Spinal cord (tissue), 10 donors: ENCODE data around the gene ANO1. TPM values are rescaled to one million over a fixed set of nuclear protein-coding genes. Genes with fewer than 3 reads are reported as not detected.

Experiments used
- DNase-seq, 6 donors: peaks; one replicate each; pipeline versions ENCODE4 v3.0.0 to v3.0.0-alpha.2; 2013 to 2015; ENCODE audit warnings: low spot score in 6 of 6, low read depth in 4 of 6
- H3K27ac ChIP-seq: one replicate; pipeline ENCODE4 v1.5.1; 2013; ENCODE audit warnings: low read depth, low read length, control low read depth
- H3K27me3 ChIP-seq: one replicate; pipeline ENCODE4 v1.6.1; 2013; ENCODE audit warnings: low read length; ENCODE audit not compliant: control insufficient read depth, insufficient read depth
- H3K36me3 ChIP-seq: one replicate; pipeline ENCODE4 v1.6.1; 2013; ENCODE audit warnings: low read length; ENCODE audit not compliant: control insufficient read depth, insufficient read depth
- H3K4me1 ChIP-seq: one replicate; pipeline ENCODE4 v1.6.1; 2013; ENCODE audit warnings: low read length; ENCODE audit not compliant: control insufficient read depth, insufficient read depth
- H3K4me3 ChIP-seq: one replicate; pipeline ENCODE4 v1.5.1; 2013; ENCODE audit warnings: low read depth, low read length, control low read depth
- H3K9me3 ChIP-seq: one replicate; pipeline ENCODE4 v1.6.1; 2013; ENCODE audit warnings: low read length; ENCODE audit not compliant: control insufficient read depth, insufficient read depth
- WGBS: methylation state at CpG from one replicate; pipeline ENCODE4 v1.1.5; 2013; ENCODE audit warnings: missing lambda C conversion rate; ENCODE audit not compliant: insufficient coverage; 5-methylcytosine and 5-hydroxymethylcytosine counted together
- polyA plus RNA-seq, 2 donors: library from polyadenylated mRNA; unstranded; fragments of 120-200 nt; gene quantifications; one replicate each; pipeline ENCODE4 v1.2.1, GENCODE V29; 2013; ENCODE audit not compliant: insufficient read length in 2 of 2
- total RNA-seq, 2 donors: library from RNA; depleted of rRNA in 1 of 2; stranded (reverse); fragments of 120-200 nt in 1 of 2; fragments of >200 nt in 1 of 2; gene quantifications; one replicate each; pipeline versions ENCODE4 v1.2.3 to v1.2.4, GENCODE V29; 2013 to 2014
- donor health status: healthy.

Gene ANO1
- total and polyA plus RNA-seq, 4 donors: 2.6 to 3.6 (median 2.8) TPM

DNA sequence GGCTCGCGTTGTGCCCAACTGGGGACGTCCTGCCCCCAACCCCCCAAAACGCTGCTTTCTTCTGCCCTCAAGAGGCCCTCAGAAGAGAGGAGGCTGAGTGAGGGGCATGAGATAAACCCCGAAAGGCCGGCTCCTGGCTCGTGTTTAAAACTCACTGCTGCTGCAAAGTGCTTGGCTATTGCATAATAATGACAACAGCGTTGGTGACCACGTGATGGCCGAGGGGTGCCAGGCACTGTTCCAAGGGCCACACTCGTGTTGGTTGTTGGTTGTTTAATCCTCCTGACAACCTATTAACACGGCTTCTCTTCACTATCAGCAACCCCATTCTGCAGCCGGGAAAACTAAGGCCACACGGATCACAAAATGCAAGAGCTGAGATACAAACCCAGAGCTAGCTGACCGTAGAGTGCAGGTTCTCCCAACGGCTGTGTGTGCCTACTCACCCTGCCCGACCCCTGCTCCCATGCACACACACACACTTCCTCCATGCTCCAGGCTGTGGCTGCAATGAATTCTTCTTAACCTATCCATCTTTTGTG, 51.0 kb downstream of the ANO1 start:
- no peaks in the 10 kb centered on the region for H3K27me3 ChIP-seq
- no peak overlapping the region for H3K4me3 ChIP-seq
- peaks cover 25% of the 10 kb centered on the region for H3K4me1 ChIP-seq
- WGBS: 79% methylated on average over 10 of the region's 17 CpGs
- H3K27ac ChIP-seq: no peak overlapping the region
- DNase-seq: no peak
- H3K9me3 ChIP-seq: no peaks in the 10 kb centered on the region
- peaks cover 2% of the 10 kb centered on the region for H3K36me3 ChIP-seq

- Histone ChIP-seq H3K36me3 (peaks cover 2% of the 10 kb centered on the region), H3K27ac (no peak overlapping the region), H3K27me3 (no peaks in the 10 kb centered on the region), H3K4me3 (no peak overlapping the region), H3K4me1 (peaks cover 18% of the 10 kb centered on the region), H3K9me3 (no peaks in the 10 kb centered on the region)
- DNase-seq: no peak
- WGBS: 89% methylated on average over 14 of the region's 14 CpGs
These were observed 52.5 kb downstream of the ANO1 start for GRCh38 chr11:70130636-70131035.

GRCh38 chr11:70131606-70132190, 53.6 kb downstream of the ANO1 start:
- no peak overlapping the region for H3K4me3 ChIP-seq
- H3K27ac ChIP-seq: no peak overlapping the region
- DNase-seq: no peak
- H3K27me3 ChIP-seq: no peaks in the 10 kb centered on the region
- peaks cover 2% of the 10 kb centered on the region for H3K36me3 ChIP-seq
- WGBS: 93% methylated on average over 18 of the region's 19 CpGs
- H3K4me1 ChIP-seq: peaks cover 18% of the 10 kb centered on the region
- no peaks in the 10 kb centered on the region for H3K9me3 ChIP-seq

DNA sequence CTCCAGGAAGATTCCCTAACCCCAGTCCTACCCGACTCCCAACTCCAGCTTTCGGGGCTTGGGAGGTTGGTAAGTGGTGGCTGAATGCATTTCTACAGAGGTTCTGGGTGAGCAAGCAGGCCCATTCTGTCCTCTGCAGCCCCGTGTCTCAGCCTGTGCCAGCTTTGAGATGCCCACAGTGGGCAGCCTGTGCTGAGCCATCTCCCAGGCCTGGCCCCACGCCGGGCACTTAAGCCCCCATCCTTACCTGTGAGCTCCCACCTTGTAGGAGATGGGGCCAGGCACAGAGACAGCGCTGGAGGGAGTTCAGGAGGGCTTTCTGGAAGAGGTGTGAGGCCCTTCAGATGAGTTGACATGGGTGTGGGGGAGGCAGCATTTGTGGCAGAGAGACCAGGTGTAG, 54.5 kb downstream of the ANO1 start:
- peaks cover 2% of the 10 kb centered on the region for H3K36me3 ChIP-seq
- no peaks in the 10 kb centered on the region for H3K9me3 ChIP-seq
- DNase-seq: no peak
- peaks cover 11% of the 10 kb centered on the region for H3K4me1 ChIP-seq
- H3K27ac ChIP-seq: no peak overlapping the region
- no peak overlapping the region for H3K4me3 ChIP-seq
- no peaks in the 10 kb centered on the region for H3K27me3 ChIP-seq
- 83% methylated on average over 4 of the region's 6 CpGs for WGBS

- Histone ChIP-seq H3K4me3 (no peak overlapping the region), H3K27ac (no peak overlapping the region), H3K9me3 (no peaks in the 10 kb centered on the region), H3K36me3 (peaks cover 2% of the 10 kb centered on the region), H3K4me1 (peaks cover 2% of the 10 kb centered on the region), H3K27me3 (no peaks in the 10 kb centered on the region)
- 85% methylated on average over 16 of the region's 16 CpGs for WGBS
- DNase-seq: no peak
These were observed 55.7 kb downstream of the ANO1 start for GRCh38 chr11:70133771-70134335.

- 95% methylated on average over 12 of the region's 14 CpGs for WGBS
- no peak overlapping the region for H3K27ac ChIP-seq
- H3K36me3 ChIP-seq: peaks cover 2% of the 10 kb centered on the region
- no peak for DNase-seq
- no peak overlapping the region for H3K4me3 ChIP-seq
- no peaks in the 10 kb centered on the region for H3K9me3 ChIP-seq
- no peaks in the 10 kb centered on the region for H3K27me3 ChIP-seq
- no peaks in the 10 kb centered on the region for H3K4me1 ChIP-seq
These were observed 56.4 kb downstream of the ANO1 start for GRCh38 chr11:70134490-70134889.

DNA sequence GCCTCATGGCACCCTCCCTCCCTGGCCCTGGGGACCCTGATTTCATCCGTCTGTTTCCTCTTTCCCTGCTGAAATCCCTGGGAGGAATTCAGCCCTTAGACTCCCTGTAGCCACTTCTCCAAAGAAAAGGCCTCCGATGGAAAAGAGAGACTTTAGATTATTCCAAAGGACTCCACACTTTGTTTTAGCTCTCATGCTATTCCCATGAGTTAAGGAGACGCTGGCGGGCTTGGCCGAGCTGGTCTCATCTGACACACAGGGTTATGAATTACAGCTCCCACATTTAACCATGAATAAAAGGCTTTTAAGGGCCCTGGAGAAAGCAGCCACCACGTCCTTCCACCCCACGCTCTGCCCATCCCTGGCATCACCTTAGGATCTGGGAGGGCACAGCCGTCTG, 57.0 kb downstream of the ANO1 start:
- Histone ChIP-seq H3K36me3 (peaks cover 2% of the 10 kb centered on the region), H3K4me3 (no peak overlapping the region), H3K9me3 (no peaks in the 10 kb centered on the region), H3K27me3 (peaks cover 3% of the 10 kb centered on the region), H3K27ac (no peak overlapping the region), H3K4me1 (no peaks in the 10 kb centered on the region)
- 65% methylated on average over 8 of the region's 8 CpGs for WGBS
- no peak for DNase-seq

- H3K9me3 ChIP-seq: no peaks in the 10 kb centered on the region
- peaks cover 3% of the 10 kb centered on the region for H3K27me3 ChIP-seq
- H3K27ac ChIP-seq: no peak overlapping the region
- WGBS: 82% methylated on average over 12 of the region's 15 CpGs
- no peak for DNase-seq
- H3K4me1 ChIP-seq: no peaks in the 10 kb centered on the region
- no peak overlapping the region for H3K4me3 ChIP-seq
- H3K36me3 ChIP-seq: peaks cover 2% of the 10 kb centered on the region
These were observed 57.5 kb downstream of the ANO1 start for GRCh38 chr11:70135625-70136059.

GRCh38 chr11:70137383-70137782, 59.3 kb downstream of the ANO1 start:
- Histone ChIP-seq H3K27me3 (peaks cover 10% of the 10 kb centered on the region), H3K9me3 (no peaks in the 10 kb centered on the region), H3K27ac (no peak overlapping the region), H3K36me3 (peaks cover 2% of the 10 kb centered on the region), H3K4me3 (no peak overlapping the region), H3K4me1 (peaks cover 16% of the 10 kb centered on the region)
- 84% methylated on average over 12 of the region's 12 CpGs for WGBS
- no peak for DNase-seq

GRCh38 chr11:70138403-70138802, 60.3 kb downstream of the ANO1 start:
- DNase-seq: no peak
- no peaks in the 10 kb centered on the region for H3K9me3 ChIP-seq
- peaks cover 1% of the 10 kb centered on the region for H3K36me3 ChIP-seq
- peaks cover 19% of the 10 kb centered on the region for H3K27me3 ChIP-seq
- no peak overlapping the region for H3K4me3 ChIP-seq
- H3K4me1 ChIP-seq: peaks cover 16% of the 10 kb centered on the region
- 86% methylated on average over 6 of the region's 9 CpGs for WGBS
- H3K27ac ChIP-seq: no peak overlapping the region
